Psoas muscle (tissue), 8 donors: Measurements from ENCODE around the gene PRRT1. TPM values are rescaled to one million over a fixed set of nuclear protein-coding genes. Genes with fewer than 3 reads are reported as not detected.

ENCODE experiments used
- ATAC-seq, 4 donors: fragments of 200-7000 bp; cut with Tn5 transposase; one replicate each; pipeline ENCODE4 v1.9.1; 2020; ENCODE audit warnings: moderate library complexity in 3 of 4, mild to moderate bottlenecking in 2 of 4
- DNase-seq, 2 donors: peaks; one replicate each; pipeline ENCODE4 v3.0.0-alpha.2; 2020
- H3K27ac ChIP-seq: fragments of 200-600 bp; one replicate; pipeline ENCODE4 v1.8.0; 2022
- H3K27me3 ChIP-seq, 3 donors: fragments of 200-600 bp in 1 of 3; one replicate each; pipeline versions ENCODE4 v1.6.1 to v1.8.0; 2013 to 2022; ENCODE audit warnings: low read length in 2 of 3, mild to moderate bottlenecking in 2 of 3, moderate library complexity in 1 of 3; ENCODE audit not compliant: insufficient read depth in 3 of 3
- H3K36me3 ChIP-seq, 2 donors: fragments of 200-600 bp in 1 of 2; one replicate each; pipeline versions ENCODE4 v1.6.1 to v1.8.0; 2013 to 2022; ENCODE audit warnings: low read depth in 1 of 2, mild to moderate bottlenecking in 1 of 2, moderate library complexity in 1 of 2; ENCODE audit not compliant: insufficient read depth in 1 of 2
- H3K4me1 ChIP-seq: fragments of 200-600 bp; one replicate; pipeline ENCODE4 v1.8.0; 2022
- H3K4me3 ChIP-seq: fragments of 200-600 bp; one replicate; pipeline ENCODE4 v1.8.0; 2022; ENCODE audit warnings: mild to moderate bottlenecking
- H3K9me3 ChIP-seq: fragments of 200-600 bp; one replicate; pipeline ENCODE4 v1.8.0; 2022
- CTCF ChIP-seq: fragments of 200-600 bp; IDR thresholded peaks from one replicate; pipeline ENCODE4 v1.8.0; 2022; ENCODE audit warnings: antibody characterized with exemption
- WGBS, 3 donors: extraction: QIAGEN DNeasy Blood & Tissue Kit; methylation state at CpG; one replicate each; pipeline versions ENCODE4 v1.1.6 to v1.1.7; 2013; 5-methylcytosine and 5-hydroxymethylcytosine counted together
- intact Hi-C, 2 donors: fragments of 100-400 bp; cut with DNase I; formaldehyde crosslinking; loops; one replicate each; pipeline versions ENCODE4 v1.11.0 to v1.14.2; 2022
- polyA plus RNA-seq, 3 donors: library from polyadenylated mRNA; stranded (reverse); fragments of 200-250 nt; gene quantifications; one replicate each; pipeline ENCODE4 v1.2.3, GENCODE V29; 2013
- total RNA-seq, 4 donors: library from RNA; stranded (reverse); fragmentation: NEBNext Ultra II Directional in 2 of 4; extraction: Animal tissue kit (Norgen Biotek cat#: 25700) in 2 of 4; gene quantifications; one replicate each; pipeline versions ENCODE4 v1.2.1 to v1.2.4, GENCODE V29; 2021 to 2023
- donor health status: healthy with polysubstance abuse.
- donor health status: DM: no; HTN: no; CAD: no; lungs with moderate emphysema.
- donor health status: Bipolar disorder and iron deficiency.
- donor health status: healthy.
- donor health status: DM: yes; HTN: yes; CAD: no.
- donor health status: DM: no; HTN: no; CAD: no.
- donor health status: DM: no; HTN: no; CAD: no.
- donor health status: DM: yes; HTN: yes; CAD: no.

Gene PRRT1
- total and polyA plus RNA-seq, 7 donors, result 0.08 to 0.51 (median 0.22) TPM

GRCh38 chr6:32113386-32114352, 38.1 kb downstream of the PRRT1 start:
- Histone ChIP-seq H3K36me3 (peaks cover 0 to 43% of the 10 kb centered on the region in 2 donors), H3K27me3 (peaks cover 0 to 5% (median 5%) of the 10 kb centered on the region in 3 donors), H3K9me3 (no peaks in the 10 kb centered on the region), H3K27ac (peak overlapping the region; percentile 38), H3K4me1 (peaks cover 7% of the 10 kb centered on the region), H3K4me3 (no peak overlapping the region)
- TF ChIP-seq CTCF, result no peak
- intact Hi-C loops, result no loop called here
- peak; percentile 54 to 68 (median 62) for ATAC-seq
- 32 to 37% (median 35%) methylated on average over 9 of the region's 9 CpGs for WGBS, 3 donors
- DNase-seq, result peak; percentile 86 to 91

DNA sequence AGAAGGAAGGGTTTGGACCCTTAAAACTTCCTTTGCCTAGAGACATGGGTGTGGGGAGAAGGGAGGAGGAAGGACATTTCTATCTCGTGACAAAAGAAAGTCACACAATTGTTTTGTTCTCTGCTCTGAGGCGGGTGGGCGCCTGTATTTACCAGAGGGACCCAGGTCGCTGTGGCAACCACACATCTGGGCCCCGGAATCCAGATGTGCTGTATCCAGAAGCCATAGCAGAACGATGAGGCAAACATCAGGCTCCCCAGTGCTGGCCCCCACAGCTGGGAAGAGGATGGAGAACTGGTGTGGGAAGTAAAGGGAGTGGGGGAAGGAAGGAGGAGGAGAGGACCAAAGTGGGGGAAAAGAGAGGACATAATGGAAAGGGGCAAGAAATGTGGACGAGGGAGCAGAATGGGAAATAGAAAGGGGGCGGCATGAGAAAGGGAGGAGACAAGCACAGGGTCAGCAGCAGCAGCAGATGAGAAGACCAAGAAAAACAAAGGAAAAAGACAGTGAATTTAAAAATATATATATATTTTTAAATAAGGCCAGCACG, 39.2 kb downstream of the PRRT1 start:
- WGBS, 3 donors, result 36 to 41% (median 39%) methylated on average over 9 of the region's 9 CpGs
- H3K4me3 ChIP-seq, result no peak overlapping the region

GRCh38 chr6:32111424-32112066, 40.2 kb downstream of the PRRT1 start:
- Histone ChIP-seq H3K27me3 (peaks cover 0 to 14% (median 9%) of the 10 kb centered on the region in 3 donors), H3K27ac (peak overlapping the region; percentile 50), H3K36me3 (peaks cover 0 to 21% of the 10 kb centered on the region in 2 donors), H3K4me3 (no peak overlapping the region), H3K9me3 (no peaks in the 10 kb centered on the region), H3K4me1 (peaks cover 7% of the 10 kb centered on the region)
- WGBS, 3 donors, result 19 to 26% (median 22%) methylated on average over 7 of the region's 7 CpGs
- ATAC-seq (peak in 1 of 4 donors; percentile 21), DNase-seq (peak; percentile 75 to 81)
- TF ChIP-seq CTCF, result no peak
- intact Hi-C loops, result no loop called here

More for the DNA sequence above, 39.2 kb downstream of the PRRT1 start:
- peaks cover 0 to 14% (median 6%) of the 10 kb centered on the region in 3 donors for H3K27me3 ChIP-seq
- no peaks in the 10 kb centered on the region for H3K9me3 ChIP-seq
- TF ChIP-seq CTCF, result no peak
- H3K4me1 ChIP-seq, result peaks cover 7% of the 10 kb centered on the region
- H3K27ac ChIP-seq, result peak overlapping the region; percentile 50
- intact Hi-C loops, result no loop called here
- DNase-seq, result peak; percentile 72 to 85
- H3K36me3 ChIP-seq, result peaks cover 0 to 31% of the 10 kb centered on the region in 2 donors
- peak in 3 of 4 donors; percentile 6 to 36 (median 20) for ATAC-seq

DNA sequence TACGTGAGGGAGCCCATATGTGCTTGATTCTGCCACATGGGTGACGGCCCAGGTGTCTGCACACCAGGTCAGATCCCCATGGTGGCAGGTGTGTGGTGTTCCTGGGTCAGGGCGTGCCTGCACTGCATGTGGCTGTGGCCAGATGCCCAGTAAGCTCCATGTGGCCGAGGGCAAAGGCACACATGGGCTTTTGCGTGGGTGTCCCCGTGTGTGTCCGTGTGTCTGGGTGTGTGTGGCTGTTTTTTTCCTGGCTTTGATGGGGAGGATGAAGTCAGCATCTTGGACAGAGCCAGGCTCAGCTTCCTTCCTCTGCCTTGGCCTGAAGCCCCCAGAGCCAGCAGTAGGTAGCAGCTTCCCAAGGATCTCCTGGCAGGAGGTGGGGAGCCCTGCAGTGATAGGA, 41.1 kb downstream of the PRRT1 start:
- ATAC-seq (peak in 1 of 4 donors; percentile 24), DNase-seq (peak in 1 of 2 donors; percentile 53)
- H3K27ac ChIP-seq, result peak overlapping the region; percentile 53
- WGBS, 3 donors, result 15 to 23% (median 20%) methylated on average over 7 of the region's 7 CpGs
- intact Hi-C loops, result no loop called here
- no peaks in the 10 kb centered on the region for H3K9me3 ChIP-seq
- H3K36me3 ChIP-seq, result peaks cover 0 to 12% of the 10 kb centered on the region in 2 donors
- H3K4me3 ChIP-seq, result no peak overlapping the region
- H3K4me1 ChIP-seq, result peaks cover 7% of the 10 kb centered on the region
- TF ChIP-seq CTCF, result no peak
- H3K27me3 ChIP-seq, result peaks cover 0 to 14% (median 9%) of the 10 kb centered on the region in 3 donors
